Astrocyte (in vitro differentiated cells and primary cell): Measurements from ENCODE around the gene DCUN1D2. TPM values are rescaled to one million over a fixed set of nuclear protein-coding genes. Genes with fewer than 3 reads are reported as not detected.
"Not testable (repeated sequence)": the region's sequence is repeated elsewhere in the genome, so short reads cannot be mapped to it uniquely, and the experiment has no call there.

Source experiments
- DNase-seq: peaks from one replicate; pipeline ENCODE4 v3.0.0-alpha.2; 2010; ENCODE audit warnings: low read depth
- FAIRE-seq: peaks from 2 replicates; lab custom pipeline; 2011; peaks lifted over from hg19 to GRCh38; lab: Jason Lieb, UNC
- H2AFZ ChIP-seq: 2 replicates; pipeline ENCODE4 v1.6.0; 2012; ENCODE audit warnings: low read depth, low read length, inconsistent platforms
- H3K27ac ChIP-seq: 2 replicates; pipeline ENCODE4 v1.5.1; 2011; ENCODE audit warnings: low read depth, low read length, inconsistent platforms
- H3K27me3 ChIP-seq: 2 replicates; pipeline ENCODE4 v1.6.0; 2011; ENCODE audit warnings: low read length, inconsistent platforms; ENCODE audit not compliant: insufficient read depth
- H3K36me3 ChIP-seq: 2 replicates; pipeline ENCODE4 v1.5.1; 2011; ENCODE audit warnings: low read length, inconsistent platforms; ENCODE audit not compliant: insufficient read depth
- H3K4me1 ChIP-seq: 2 replicates; pipeline ENCODE4 v1.5.1; 2011; ENCODE audit warnings: low read length, inconsistent platforms; ENCODE audit not compliant: insufficient read depth
- H3K4me2 ChIP-seq: 2 replicates; pipeline ENCODE4 v1.6.0; 2012; ENCODE audit warnings: low read length, inconsistent platforms
- H3K4me3 ChIP-seq: 2 replicates; pipeline ENCODE4 v1.5.1; 2011; ENCODE audit warnings: low read depth, mild to moderate bottlenecking, low read length, inconsistent platforms; ENCODE audit not compliant: insufficient read depth
- H3K79me2 ChIP-seq: 2 replicates; pipeline ENCODE4 v1.6.0; 2012; ENCODE audit warnings: mild to moderate bottlenecking, low read length, inconsistent platforms; ENCODE audit not compliant: insufficient read depth
- H3K9ac ChIP-seq: 2 replicates; pipeline ENCODE4 v1.6.0; 2012; ENCODE audit warnings: mild to moderate bottlenecking, low read length, inconsistent platforms
- H3K9me3 ChIP-seq: 2 replicates; pipeline ENCODE4 v1.5.1; 2012; ENCODE audit warnings: low read depth, mild to moderate bottlenecking, low read length, inconsistent platforms; ENCODE audit not compliant: insufficient read depth
- H4K20me1 ChIP-seq: 2 replicates; pipeline ENCODE4 v1.6.0; 2012; ENCODE audit warnings: low read length, inconsistent platforms; ENCODE audit not compliant: insufficient read depth
- H3K27ac Mint-ChIP-seq: one replicate; pipeline ENCODE4 v1.8.0; 2021; ENCODE audit warnings: mild to moderate bottlenecking, mixed read lengths; ENCODE audit not compliant: unreplicated experiment
- H3K27me3 Mint-ChIP-seq: one replicate; pipeline ENCODE4 v1.8.0; 2021; ENCODE audit warnings: low read depth, mixed read lengths; ENCODE audit not compliant: unreplicated experiment
- H3K36me3 Mint-ChIP-seq: one replicate; pipeline ENCODE4 v1.8.0; 2021; ENCODE audit warnings: low read depth, mixed read lengths; ENCODE audit not compliant: unreplicated experiment
- H3K4me1 Mint-ChIP-seq: one replicate; pipeline ENCODE4 v1.8.0; 2021; ENCODE audit warnings: low read depth, mixed read lengths; ENCODE audit not compliant: unreplicated experiment
- H3K4me3 Mint-ChIP-seq: one replicate; pipeline ENCODE4 v1.8.0; 2021; ENCODE audit warnings: mild to moderate bottlenecking, moderate library complexity, mixed read lengths; ENCODE audit not compliant: unreplicated experiment
- H3K9me3 Mint-ChIP-seq: one replicate; pipeline ENCODE4 v1.8.0; 2021; ENCODE audit warnings: mild to moderate bottlenecking, mixed read lengths; ENCODE audit not compliant: unreplicated experiment
- EZH2 ChIP-seq: IDR thresholded peaks from 2 replicates; pipeline ENCODE4 v1.6.1; 2012; ENCODE audit warnings: mild to moderate bottlenecking, low read length, inconsistent platforms; ENCODE audit not compliant: insufficient read depth
- total RNA-seq: library from RNA; stranded (reverse); gene quantifications from 2 replicates; pipeline ENCODE4 v1.2.1, GENCODE V29; 2021
- TF ChIP-seq, protein P1 (sequence below): IDR thresholded peaks from 2 replicates; pipeline ENCODE4 v1.5.1; 2011; ENCODE audit warnings: low read depth, mild to moderate bottlenecking, inconsistent platforms, low read length, moderate library complexity; ENCODE audit not compliant: insufficient read depth

The DCUN1D2 gene
- total RNA-seq, 1 donor from 2014 or later = 16.3 TPM

DNA sequence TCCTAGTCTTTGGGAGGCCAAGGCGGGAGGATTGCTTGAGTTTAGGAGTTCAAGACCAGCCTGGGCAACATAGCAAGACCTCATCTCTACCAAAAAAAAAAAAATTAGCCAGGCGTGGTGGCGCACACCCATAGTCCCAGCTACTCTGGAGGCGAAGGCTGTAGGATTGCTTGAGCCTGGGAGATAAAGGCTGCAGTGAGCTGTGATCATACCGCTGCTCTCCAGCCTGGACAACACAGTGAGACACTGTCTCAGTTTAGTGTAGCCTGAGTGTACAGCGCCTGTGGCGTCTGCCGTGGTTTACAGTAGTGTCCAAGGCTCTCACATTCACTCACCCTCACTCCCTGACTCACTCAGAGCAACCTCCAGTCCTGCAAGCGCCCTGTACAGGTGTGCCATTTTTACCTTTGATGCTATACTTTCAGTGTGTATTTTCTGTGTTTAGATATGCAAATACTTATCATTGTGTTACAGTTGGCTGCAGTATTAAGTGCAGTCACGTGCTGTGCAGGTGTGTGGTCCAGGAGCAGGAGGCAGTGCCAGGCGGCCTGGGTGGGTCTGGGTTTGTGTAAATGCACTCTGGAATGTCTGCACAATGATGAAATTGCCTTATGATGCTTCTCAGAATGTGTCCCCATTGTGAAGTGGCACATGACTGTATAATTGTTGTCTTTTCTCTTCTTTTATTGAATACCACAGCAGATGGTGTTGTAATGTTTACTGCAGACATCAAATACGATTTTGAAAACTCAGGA lies 36.1 kb upstream of the DCUN1D2 start:
- Histone ChIP-seq H3K4me1 (no peaks in the 10 kb centered on the region), H3K36me3 (peaks cover 38% of the 10 kb centered on the region), H3K27me3 (no peaks in the 10 kb centered on the region), H3K9me3 (no peaks in the 10 kb centered on the region), H3K9ac (no peak overlapping the region), H3K4me3 (no peak overlapping the region), H4K20me1 (peaks cover 56% of the 10 kb centered on the region), H3K79me2 (peaks cover 49% of the 10 kb centered on the region), H3K27ac (no peak overlapping the region), H3K4me2 (no peak overlapping the region), H2AFZ (no peak overlapping the region)
- peaks cover 10% of the 10 kb centered on the region for H3K36me3 Mint-ChIP-seq
- no peak overlapping the region for H3K4me3 Mint-ChIP-seq
- no peak overlapping the region for H3K27ac Mint-ChIP-seq
- DNase-seq (no peak), FAIRE-seq (no peak)
- H3K27me3 Mint-ChIP-seq = no peaks in the 10 kb centered on the region
- peaks cover 4% of the 10 kb centered on the region for H3K9me3 Mint-ChIP-seq
- TF ChIP-seq, protein P1, sequence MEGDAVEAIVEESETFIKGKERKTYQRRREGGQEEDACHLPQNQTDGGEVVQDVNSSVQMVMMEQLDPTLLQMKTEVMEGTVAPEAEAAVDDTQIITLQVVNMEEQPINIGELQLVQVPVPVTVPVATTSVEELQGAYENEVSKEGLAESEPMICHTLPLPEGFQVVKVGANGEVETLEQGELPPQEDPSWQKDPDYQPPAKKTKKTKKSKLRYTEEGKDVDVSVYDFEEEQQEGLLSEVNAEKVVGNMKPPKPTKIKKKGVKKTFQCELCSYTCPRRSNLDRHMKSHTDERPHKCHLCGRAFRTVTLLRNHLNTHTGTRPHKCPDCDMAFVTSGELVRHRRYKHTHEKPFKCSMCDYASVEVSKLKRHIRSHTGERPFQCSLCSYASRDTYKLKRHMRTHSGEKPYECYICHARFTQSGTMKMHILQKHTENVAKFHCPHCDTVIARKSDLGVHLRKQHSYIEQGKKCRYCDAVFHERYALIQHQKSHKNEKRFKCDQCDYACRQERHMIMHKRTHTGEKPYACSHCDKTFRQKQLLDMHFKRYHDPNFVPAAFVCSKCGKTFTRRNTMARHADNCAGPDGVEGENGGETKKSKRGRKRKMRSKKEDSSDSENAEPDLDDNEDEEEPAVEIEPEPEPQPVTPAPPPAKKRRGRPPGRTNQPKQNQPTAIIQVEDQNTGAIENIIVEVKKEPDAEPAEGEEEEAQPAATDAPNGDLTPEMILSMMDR = no peak
- no peak for TF ChIP-seq EZH2
- H3K4me1 Mint-ChIP-seq = peaks cover 8% of the 10 kb centered on the region

DNA sequence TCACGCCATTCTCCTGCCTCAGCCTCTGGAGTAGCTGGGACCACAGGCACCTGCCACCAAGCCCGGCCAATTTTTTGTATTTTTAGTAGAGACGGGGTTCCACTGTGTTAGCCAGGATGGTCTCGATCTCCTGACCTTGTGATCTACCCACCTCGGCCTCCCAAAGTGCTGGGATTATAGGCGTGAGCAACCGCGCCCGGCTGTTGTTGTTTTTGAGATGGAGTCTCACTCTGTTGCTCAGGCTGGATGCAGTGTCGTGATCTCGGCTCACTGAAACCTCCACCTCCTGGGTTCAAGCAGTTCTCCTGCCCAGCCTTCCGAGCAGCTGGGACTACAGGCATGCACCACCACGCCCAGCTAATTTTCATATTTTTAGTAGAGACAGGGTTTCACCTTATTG lies 31.9 kb upstream of the DCUN1D2 start:
- H3K4me1 ChIP-seq, H3K27ac Mint-ChIP-seq, FAIRE-seq, H3K27me3 ChIP-seq, H3K27me3 Mint-ChIP-seq, H3K4me2 ChIP-seq, DNase-seq, H3K9me3 Mint-ChIP-seq, H3K9me3 ChIP-seq, H3K9ac ChIP-seq, H3K4me3 Mint-ChIP-seq, H2AFZ ChIP-seq, H3K27ac ChIP-seq, H3K4me3 ChIP-seq, H3K4me1 Mint-ChIP-seq: not testable (repeated sequence)
- peaks cover 17% of the 10 kb centered on the region for H3K36me3 Mint-ChIP-seq
- H4K20me1 ChIP-seq = peaks cover 47% of the 10 kb centered on the region
- peaks cover 43% of the 10 kb centered on the region for H3K36me3 ChIP-seq
- peaks cover 58% of the 10 kb centered on the region for H3K79me2 ChIP-seq

DNA sequence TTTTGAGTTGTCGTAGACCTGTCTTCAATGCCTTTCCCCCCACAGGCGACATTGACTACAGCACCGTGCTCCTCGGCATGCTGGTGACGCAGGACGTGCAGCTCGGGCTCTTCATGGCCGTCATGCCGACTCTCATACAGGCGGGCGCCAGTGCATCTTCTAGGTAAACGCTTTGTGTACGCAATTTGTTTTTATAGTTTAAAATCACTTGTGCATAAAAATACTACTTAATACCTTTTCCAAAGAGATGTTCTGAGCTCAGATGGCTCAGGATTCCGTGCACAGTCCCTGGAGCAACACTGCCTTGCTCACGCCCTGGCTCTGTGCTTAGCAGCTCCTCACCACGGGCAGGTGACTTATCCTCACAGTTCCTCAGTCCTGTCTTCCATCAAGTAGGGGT lies 30.1 kb upstream of the DCUN1D2 start:
- no peak overlapping the region for H3K4me3 ChIP-seq
- Mint-ChIP-seq H3K4me1 (peaks cover 3% of the 10 kb centered on the region), H3K27ac (no peak overlapping the region), H3K36me3 (peaks cover 20% of the 10 kb centered on the region), H3K27me3 (no peaks in the 10 kb centered on the region), H3K9me3 (peaks cover 4% of the 10 kb centered on the region), H3K4me3 (no peak overlapping the region)
- no peak for TF ChIP-seq EZH2
- TF ChIP-seq, protein P1 = no peak
- no peak overlapping the region for H3K9ac ChIP-seq
- DNase-seq (no peak), FAIRE-seq (no peak)
- no peaks in the 10 kb centered on the region for H3K4me1 ChIP-seq
- peaks cover 46% of the 10 kb centered on the region for H3K79me2 ChIP-seq
- H3K4me2 ChIP-seq = no peak overlapping the region
- peaks cover 37% of the 10 kb centered on the region for H4K20me1 ChIP-seq
- H3K27ac ChIP-seq = no peak overlapping the region
- H2AFZ ChIP-seq = no peak overlapping the region
- H3K36me3 ChIP-seq = peaks cover 29% of the 10 kb centered on the region
- H3K9me3 ChIP-seq = no peaks in the 10 kb centered on the region
- H3K27me3 ChIP-seq = no peaks in the 10 kb centered on the region
